ENCODE data around the gene TSACC. TPM values are rescaled to one million over a fixed set of nuclear protein-coding genes. Genes with fewer than 3 reads are reported as not detected.

Gene TSACC
- total RNA-seq, 1 experiment from 2014 or later = 3.6 TPM

- peaks cover 5% of the 10 kb centered on the region; the same call in 1 of the 2 replicates for H3K4me1 ChIP-seq (ENCODE audit: control insufficient read depth, insufficient read depth, low read length)
- no peak for ATAC-seq
- H3K9me3 ChIP-seq (ENCODE audit: control insufficient read depth, insufficient read depth, low read depth, low read length) = no peaks in the 10 kb centered on the region
- intact Hi-C loops (cut with micrococcal nuclease; ENCODE audit: unreplicated experiment) (no loop called here), in situ Hi-C loops (cut with HindIII; ENCODE audit: low pct_unique_long_range_greater_than_20kb, low sequenced_read_pairs) (no loop called here)
- BruUV-seq (replicated peaks) = no TSS peak
- no peak for DNase-seq (ENCODE audit: low read depth, low spot score)
- no peaks in the 10 kb centered on the region for H3K27me3 ChIP-seq (ENCODE audit: control insufficient read depth, insufficient read depth, low read length)
- H3K36me3 ChIP-seq (ENCODE audit: control insufficient read depth, insufficient read depth, low read length) = no peaks in the 10 kb centered on the region; the same call in 1 of the 2 replicates
- H3K4me3 ChIP-seq (ENCODE audit: low read depth in 2 of 2, low read length in 2 of 2) = no peak overlapping the region
- CTCF ChIA-PET = interaction anchor here (0.6 kb wide), 1 partner anchor 64 kb away, joined by 3 read pairs; no protein-coding TSS in a partner anchor
- H3K27ac ChIP-seq (ENCODE audit: low read length) = no peak overlapping the region
- POLR2A ChIA-PET = no interaction called here
- no peak for TF ChIP-seq POLR2AphosphoS5 (IDR thresholded peaks at IDR 0.05; ENCODE audit: low read depth, low read length)
- no peak for TF ChIP-seq CTCF (IDR thresholded peaks at IDR 0.05)
- TF ChIP-seq REST (IDR thresholded peaks at IDR 0.05; ENCODE audit: insufficient read depth in 1 of 2, low read depth in 2 of 2, low read length in 1 of 2) = no peak
- TF ChIP-seq TCF7L2 (IDR thresholded peaks at IDR 0.05; ENCODE audit: low read depth, low read length) = no peak
- TF ChIP-seq SIN3A (IDR thresholded peaks at IDR 0.05; ENCODE audit: borderline replicate concordance, insufficient read depth, low read depth, low read length) = no peak
Observed at GRCh38 chr1:156367383-156368156, 29.2 kb downstream of the TSACC start.

- no peak for TF ChIP-seq CTCF (IDR thresholded peaks at IDR 0.05)
- H3K27ac ChIP-seq (ENCODE audit: low read length) = no peak overlapping the region
- BruUV-seq (replicated peaks) = no TSS peak
- in situ Hi-C loops (cut with HindIII; ENCODE audit: low pct_unique_long_range_greater_than_20kb, low sequenced_read_pairs) (no loop called here), intact Hi-C loops (cut with micrococcal nuclease; ENCODE audit: unreplicated experiment) (no loop called here)
- ATAC-seq (peak; percentile 44), DNase-seq (ENCODE audit: low read depth, low spot score) (no peak)
- H3K27me3 ChIP-seq (ENCODE audit: control insufficient read depth, insufficient read depth, low read length) = no peaks in the 10 kb centered on the region
- peaks cover 5% of the 10 kb centered on the region; the same call in 1 of the 2 replicates for H3K4me1 ChIP-seq (ENCODE audit: control insufficient read depth, insufficient read depth, low read length)
- no peak overlapping the region for H3K4me3 ChIP-seq (ENCODE audit: low read depth in 2 of 2, low read length in 2 of 2)
- POLR2A ChIA-PET = no interaction called here
- no peaks in the 10 kb centered on the region; the same call in 1 of the 2 replicates for H3K36me3 ChIP-seq (ENCODE audit: control insufficient read depth, insufficient read depth, low read length)
- CTCF ChIA-PET = no interaction called here
- H3K9me3 ChIP-seq (ENCODE audit: control insufficient read depth, insufficient read depth, low read depth, low read length) = no peaks in the 10 kb centered on the region
Observed at GRCh38 chr1:156368157-156368658, 29.9 kb downstream of the TSACC start.

All from Panc1 (cell line).